Activated CD8-positive, alpha-beta memory T cell treated with anti-CD3 and anti-CD28 coated beads, Interleukin-2, amount 50 U/mL, for 4 hours (primary cell): ENCODE measurements around the gene PGAP2.

ENCODE experiments used
- DNase-seq: peaks from one replicate; pipeline ENCODE4 v3.0.0-alpha.2; 2020

Gene PGAP2

DNA sequence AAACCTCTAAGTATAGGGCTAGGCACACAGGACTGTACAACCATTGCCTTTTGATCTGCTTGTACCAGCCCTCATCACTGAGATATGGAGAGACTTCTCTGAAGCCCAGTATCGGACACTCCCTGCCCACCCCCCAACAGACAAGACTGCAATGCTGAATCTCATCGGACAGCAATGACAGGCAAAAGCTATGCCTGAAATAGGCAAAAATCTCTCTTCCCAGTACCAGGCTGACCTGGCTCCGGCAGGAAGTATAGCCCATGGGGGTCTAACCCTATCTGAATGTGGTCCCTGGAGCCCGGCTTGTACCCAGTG is 25.9 kb downstream of the PGAP2 start:
- DNase-seq: no peak

- no peak for DNase-seq
These were observed 26.5 kb downstream of the PGAP2 start for GRCh38 chr11:3834664-3835461.

DNA sequence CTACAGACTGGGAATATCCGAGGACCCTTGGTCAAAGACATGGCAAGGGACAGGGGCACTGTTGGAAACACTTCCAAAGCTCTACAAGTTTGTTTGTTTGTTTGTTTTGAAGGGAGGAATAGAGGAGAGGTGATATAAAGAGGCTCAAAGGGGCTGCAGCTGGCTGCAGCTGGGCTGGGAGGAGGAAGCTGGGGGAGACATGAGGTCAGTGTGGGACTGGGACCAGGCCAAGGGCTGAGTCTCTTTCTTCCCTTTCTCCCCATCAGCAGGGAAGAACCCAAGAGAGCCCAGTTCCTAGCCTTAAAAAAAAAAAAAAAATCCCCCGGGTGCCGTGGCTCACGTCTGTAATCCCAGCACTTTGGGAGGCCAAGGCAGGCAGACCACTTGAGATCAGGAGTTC is 27.4 kb downstream of the PGAP2 start:
- no peak for DNase-seq

- DNase-seq: peak; percentile 54
These were observed 28.5 kb downstream of the PGAP2 start for GRCh38 chr11:3836903-3837302.

GRCh38 chr11:3837793-3838192 is 29.4 kb downstream of the PGAP2 start:
- DNase-seq: no peak

DNA sequence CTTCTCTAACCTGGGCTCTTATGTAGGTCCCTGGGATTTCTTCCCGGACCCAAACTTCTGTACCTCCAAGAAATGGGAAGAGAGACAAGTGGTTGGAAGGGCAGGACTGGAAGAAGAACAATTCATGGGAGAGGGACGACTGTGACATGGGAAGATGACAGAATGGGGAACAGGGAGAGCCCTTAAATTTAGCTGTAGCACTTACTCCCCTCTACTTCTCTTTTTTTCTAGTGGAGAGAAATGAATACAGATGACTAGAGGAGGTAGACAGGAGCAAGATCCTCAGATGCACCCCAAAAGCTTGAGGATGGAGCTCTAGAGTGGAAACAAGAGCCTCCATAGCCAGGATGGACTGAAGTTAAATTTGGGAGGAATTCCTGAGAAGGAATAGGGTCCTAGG is 30.1 kb downstream of the PGAP2 start:
- no peak for DNase-seq

GRCh38 chr11:3840004-3840869 is 31.9 kb downstream of the PGAP2 start:
- peak; percentile 41 for DNase-seq

GRCh38 chr11:3840870-3841425 is 32.6 kb downstream of the PGAP2 start, which contains the start of gene RHOG:
Gene RHOG, minus strand, starts transcription at chr11:3840959. Its CDS starts 12,821 bp downstream, at chr11:3828138.
- DNase-seq: peak; percentile 95

DNA sequence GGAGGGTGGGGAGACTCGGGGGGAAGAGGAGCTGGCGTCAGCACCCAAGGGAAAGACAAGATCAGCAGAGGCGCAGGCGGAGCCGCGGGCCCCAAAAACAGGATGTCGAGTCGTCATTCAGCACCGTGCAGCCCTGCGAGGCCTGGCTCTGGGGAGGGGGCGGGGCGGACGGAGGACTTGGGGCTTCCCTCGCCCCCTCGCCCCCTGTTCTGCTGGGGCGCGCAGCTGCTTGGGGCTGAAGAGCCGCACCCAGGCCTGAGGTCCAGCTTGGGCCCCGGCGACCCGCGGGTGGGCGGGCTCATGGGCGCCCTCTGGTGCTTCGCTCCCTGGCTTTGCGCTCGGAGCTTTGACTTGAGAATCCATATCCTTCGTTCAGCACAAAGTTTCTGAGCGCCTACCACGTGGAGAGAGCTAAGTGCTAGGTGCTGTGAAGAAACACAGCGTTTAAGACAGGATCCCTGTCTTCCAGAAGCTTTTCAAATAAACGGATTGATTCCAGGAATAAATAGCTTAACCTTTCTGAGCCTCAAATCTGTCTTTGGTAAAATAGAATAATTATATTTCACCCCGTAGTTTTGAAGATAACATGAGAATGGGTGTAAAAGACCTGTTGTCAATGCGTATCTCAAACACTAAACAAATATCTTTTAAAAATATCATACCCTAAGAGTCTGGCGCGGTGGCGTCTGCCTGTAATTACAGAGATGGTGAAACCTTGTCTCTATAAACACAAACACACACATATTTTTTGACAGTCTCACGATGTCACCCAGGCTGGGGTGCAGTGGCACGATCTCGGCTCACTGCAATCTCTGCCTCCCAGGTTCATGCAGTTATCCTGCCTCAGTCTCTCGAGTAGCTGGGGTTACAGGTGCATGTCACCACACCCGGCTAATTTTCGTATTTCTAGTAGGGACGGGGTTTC is 33.3 kb downstream of the PGAP2 start:
- no peak for DNase-seq

DNA sequence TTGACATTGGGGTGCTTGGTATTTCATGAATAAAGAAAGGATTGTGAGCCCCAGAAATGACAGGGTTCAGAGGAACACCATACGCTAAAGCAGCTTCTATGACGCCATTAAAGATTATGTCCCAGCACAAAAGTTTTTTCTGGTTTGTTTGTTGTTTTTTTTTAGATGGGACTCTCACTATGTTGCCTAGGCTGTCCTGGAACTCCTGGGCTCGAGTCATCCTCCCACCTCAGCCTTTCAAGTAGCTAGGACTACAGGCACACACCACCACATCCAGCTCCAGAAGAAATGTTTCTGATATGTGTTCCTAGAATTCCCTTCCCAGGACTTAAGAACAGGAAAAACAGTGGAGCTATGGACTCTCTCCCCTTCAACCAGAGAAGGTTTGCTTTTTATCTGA is 35.0 kb downstream of the PGAP2 start:
- no peak for DNase-seq

DNA sequence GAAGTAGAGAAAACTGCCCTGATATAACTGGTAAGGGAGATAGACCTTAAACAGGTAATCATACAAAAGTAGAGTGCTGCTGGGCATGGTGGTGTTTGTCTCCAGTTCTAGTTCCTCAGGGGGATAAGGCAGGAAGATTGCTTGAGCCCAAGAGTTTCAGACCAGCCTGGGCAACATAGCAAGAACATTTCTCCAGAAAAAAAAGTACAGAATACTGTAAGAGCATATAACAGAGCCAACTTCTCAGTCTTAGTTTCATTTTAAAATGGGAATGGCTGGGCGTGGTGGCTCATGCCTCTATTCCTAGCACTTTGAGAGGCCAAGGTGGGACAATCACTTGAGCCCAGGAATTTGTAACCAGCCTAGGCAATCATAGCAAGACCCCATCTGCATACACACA is 36.9 kb downstream of the PGAP2 start:
- no peak for DNase-seq

DNA sequence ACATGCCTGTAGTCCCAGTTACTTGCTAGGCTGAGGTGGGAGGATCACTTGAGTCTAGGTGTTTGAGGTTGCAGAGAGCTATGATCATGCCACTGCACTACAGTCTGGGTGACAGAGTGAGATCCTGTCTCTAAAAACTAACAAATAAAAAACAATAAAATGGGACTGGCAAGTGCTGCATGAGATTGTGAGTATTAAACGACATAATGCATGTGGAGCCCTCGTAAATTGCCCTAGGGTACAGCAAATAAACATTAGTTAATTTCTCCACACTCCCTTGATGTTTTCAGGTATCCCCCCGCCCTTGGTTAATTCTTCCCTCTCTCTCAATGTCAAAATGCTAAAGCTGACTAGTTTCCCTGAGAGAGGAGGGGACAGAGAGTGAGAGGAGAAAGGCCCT is 37.3 kb downstream of the PGAP2 start:
- DNase-seq: no peak

- peak; percentile 50 for DNase-seq
These were observed 41.0 kb downstream of the PGAP2 start for GRCh38 chr11:3849297-3849874.

- DNase-seq: no peak
These were observed 45.1 kb downstream of the PGAP2 start for GRCh38 chr11:3853545-3853842.

GRCh38 chr11:3853899-3854659 is 45.7 kb downstream of the PGAP2 start:
- peak; percentile 52 for DNase-seq

DNA sequence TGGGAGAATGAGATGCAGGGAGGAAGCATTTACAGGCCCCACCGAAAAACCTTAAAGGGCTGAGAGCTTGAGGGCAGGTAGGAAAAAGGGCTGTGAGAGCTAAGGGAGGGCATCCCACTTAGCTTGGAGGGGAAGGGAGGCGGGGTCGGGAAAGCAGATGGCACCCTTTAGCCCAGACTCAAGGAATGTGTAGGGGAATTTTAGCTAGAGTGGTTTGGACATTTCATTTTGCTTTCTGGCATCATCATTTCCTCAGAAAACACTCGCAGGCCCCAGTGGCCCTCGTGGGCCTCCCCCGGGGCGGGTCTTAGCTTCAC is 46.3 kb downstream of the PGAP2 start:
- DNase-seq: no peak

DNA sequence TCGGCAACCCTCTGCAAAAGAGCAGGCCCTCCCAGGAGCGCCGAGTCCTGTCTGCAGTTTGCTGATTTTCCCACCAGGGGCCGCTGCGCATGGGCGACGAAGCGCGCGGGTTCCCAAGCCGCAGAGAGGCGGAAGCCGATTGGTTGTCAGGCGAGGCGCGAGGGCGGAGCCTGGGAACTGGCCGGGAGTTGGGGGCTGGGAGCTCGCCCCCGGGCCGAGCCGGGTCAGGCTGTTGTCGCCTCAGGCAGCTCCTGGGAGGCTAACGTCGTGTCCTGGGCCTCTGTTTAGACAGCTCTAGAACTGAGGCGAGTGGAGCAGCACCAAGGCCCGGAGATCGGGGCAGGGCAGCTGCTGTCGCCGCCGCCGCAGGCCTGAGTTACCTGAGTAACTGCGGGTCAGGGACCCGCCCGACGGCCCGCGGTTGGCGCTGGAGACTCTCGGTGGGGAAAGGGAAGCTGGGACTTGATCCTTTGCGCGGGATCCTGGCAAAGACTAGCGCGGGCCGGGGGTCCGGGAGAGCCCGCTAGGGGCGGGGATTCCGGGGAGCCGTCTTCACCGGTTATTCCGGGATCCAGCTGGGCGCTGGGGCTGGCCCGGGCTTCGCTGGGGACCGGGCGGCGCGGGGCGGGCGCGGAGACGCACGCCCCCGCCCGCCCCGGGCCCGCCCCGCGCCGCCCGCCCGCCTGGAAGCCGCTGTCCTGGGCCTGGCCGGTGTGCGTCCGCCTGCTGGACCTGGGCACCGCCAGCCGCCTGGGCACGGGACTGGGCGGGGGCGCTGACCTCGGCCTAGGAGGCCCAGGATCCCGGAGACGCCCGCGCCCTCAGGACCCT is 46.8 kb downstream of the PGAP2 start, which contains the start of gene STIM1:
Gene STIM1 (plus strand): TSS at position 688 of the 831 bp plus-strand sequence. CDS start 607 bp downstream, outside the sequence.
- peak; percentile 98 for DNase-seq

GRCh38 chr11:3855808-3856491 is 47.6 kb downstream of the PGAP2 start:
- DNase-seq: peak; percentile 39

DNA sequence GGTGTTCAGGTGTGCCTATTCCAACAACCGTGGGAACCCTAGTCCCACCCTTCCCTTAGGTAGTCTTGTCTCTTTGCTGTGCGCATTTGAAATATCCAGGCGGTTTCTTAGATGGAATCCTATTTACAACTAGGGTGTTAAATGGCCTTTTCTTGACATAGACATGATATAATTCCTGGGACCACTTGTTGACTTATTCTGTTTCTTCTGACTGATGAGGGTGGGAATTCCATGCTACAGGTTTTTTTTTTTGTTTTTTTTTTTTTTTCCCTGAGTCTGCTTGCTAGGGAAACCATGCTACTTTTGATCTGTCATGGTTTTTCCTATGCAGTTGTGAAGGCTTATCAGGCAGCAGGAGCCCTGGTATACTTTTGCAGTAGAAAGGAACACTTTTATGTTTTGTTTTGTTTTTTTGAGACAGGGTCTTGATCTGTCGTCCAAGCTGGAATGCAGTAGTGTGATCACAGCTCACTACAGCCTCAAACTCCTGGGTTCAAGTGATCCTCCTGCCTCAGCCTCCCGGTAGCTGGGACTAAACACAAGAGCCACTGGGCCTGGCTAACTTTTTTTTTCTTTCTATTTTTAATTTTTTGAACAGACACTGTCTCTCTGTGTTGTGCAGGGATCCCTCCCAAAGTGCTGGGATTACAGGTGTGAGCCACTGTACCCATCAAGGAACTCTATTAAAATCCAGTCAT is 48.6 kb downstream of the PGAP2 start:
- DNase-seq: no peak

GRCh38 chr11:3857628-3858027 is 49.3 kb downstream of the PGAP2 start:
- no peak for DNase-seq
